ENCODE results near the gene MRI1.

MRI1 gene

GRCh38 chr19:13794398-13794756 lies 30.1 kb downstream of the MRI1 start:
- DNase-seq (ENCODE audit: low read depth, low spot score), result no peak

- peak; percentile 85 for DNase-seq (ENCODE audit: low read depth, low spot score)
These were observed 30.7 kb downstream of the MRI1 start, which contains the start of gene ZSWIM4 for GRCh38 chr19:13794757-13795589. Gene ZSWIM4 (plus strand): TSS chr19:13795443. CDS start chr19:13795649, 206 bp downstream.

GRCh38 chr19:13795595-13796300 lies 31.4 kb downstream of the MRI1 start:
- DNase-seq (ENCODE audit: low read depth, low spot score), result no peak

- no peak for DNase-seq (ENCODE audit: low read depth, low spot score)
These were observed 32.2 kb downstream of the MRI1 start for GRCh38 chr19:13796301-13797057.

GRCh38 chr19:13797058-13797440 lies 32.7 kb downstream of the MRI1 start:
- DNase-seq (ENCODE audit: low read depth, low spot score), result no peak

GRCh38 chr19:13797870-13798269 lies 33.5 kb downstream of the MRI1 start:
- DNase-seq (ENCODE audit: low read depth, low spot score), result no peak

GRCh38 chr19:13799669-13800068 lies 35.3 kb downstream of the MRI1 start:
- DNase-seq (ENCODE audit: low read depth, low spot score), result no peak

GRCh38 chr19:13803038-13803437 lies 38.7 kb downstream of the MRI1 start:
- DNase-seq (ENCODE audit: low read depth, low spot score), result no peak

- DNase-seq (ENCODE audit: low read depth, low spot score), result no peak
These were observed 40.7 kb downstream of the MRI1 start for GRCh38 chr19:13804830-13805683.

GRCh38 chr19:13806728-13807127 lies 42.4 kb downstream of the MRI1 start:
- DNase-seq (ENCODE audit: low read depth, low spot score), result no peak

GRCh38 chr19:13807421-13808021 lies 43.2 kb downstream of the MRI1 start:
- no peak for DNase-seq (ENCODE audit: low read depth, low spot score)

GRCh38 chr19:13808856-13809255 lies 44.5 kb downstream of the MRI1 start:
- DNase-seq (ENCODE audit: low read depth, low spot score), result no peak

GRCh38 chr19:13812544-13812943 lies 48.2 kb downstream of the MRI1 start:
- no peak for DNase-seq (ENCODE audit: low read depth, low spot score)

GRCh38 chr19:13813147-13813546 lies 48.8 kb downstream of the MRI1 start:
- no peak for DNase-seq (ENCODE audit: low read depth, low spot score)

- no peak for DNase-seq (ENCODE audit: low read depth, low spot score)
These were observed 50.2 kb downstream of the MRI1 start for GRCh38 chr19:13814550-13814949.

GRCh38 chr19:13817018-13817614 lies 52.8 kb downstream of the MRI1 start:
- DNase-seq (ENCODE audit: low read depth, low spot score), result no peak

- DNase-seq (ENCODE audit: low read depth, low spot score), result no peak
These were observed 53.5 kb downstream of the MRI1 start for GRCh38 chr19:13817615-13818371.

- DNase-seq (ENCODE audit: low read depth, low spot score), result no peak
These were observed 54.9 kb downstream of the MRI1 start for GRCh38 chr19:13819238-13819637.

GRCh38 chr19:13821292-13821691 lies 57.0 kb downstream of the MRI1 start:
- no peak for DNase-seq (ENCODE audit: low read depth, low spot score)

GRCh38 chr19:13823256-13823655 lies 58.9 kb downstream of the MRI1 start:
- no peak for DNase-seq (ENCODE audit: low read depth, low spot score)

Measured in activated CD4-positive, CD25-positive, alpha-beta regulatory T cell treated with anti-CD3 and anti-CD28 coated beads, Interleukin-2, amount 50 U/mL, for 16 hours (primary cell).